AG09309 (cell line): ENCODE results near the gene ZNF784.

Source experiments
- DNase-seq: peaks from one replicate; pipeline ENCODE4 v3.0.0-alpha.2; 2010; ENCODE audit warnings: low read depth
- H3K4me3 ChIP-seq: 2 replicates; pipeline ENCODE4 v1.5.1; 2011; ENCODE audit warnings: mild to moderate bottlenecking, low read depth, low read length, moderate library complexity; ENCODE audit not compliant: control insufficient read depth
- CTCF ChIP-seq: IDR thresholded peaks from 2 replicates; pipeline ENCODE4 v1.5.1; 2011; ENCODE audit warnings: mild to moderate bottlenecking, low read depth, low read length, inconsistent platforms; ENCODE audit not compliant: insufficient read depth, control insufficient read depth; ENCODE audit errors: missing control alignments

ZNF784 gene

GRCh38 chr19:55669418-55670279 lies 45.3 kb upstream of the ZNF784 start:
- TF ChIP-seq CTCF, result no peak
- DNase-seq, result no peak
- no peak overlapping the region for H3K4me3 ChIP-seq

- H3K4me3 ChIP-seq, result no peak overlapping the region
- no peak for DNase-seq
- TF ChIP-seq CTCF, result no peak
Measured at GRCh38 chr19:55668603-55669348, 44.4 kb upstream of the ZNF784 start.

- no peak for DNase-seq
- no peak for TF ChIP-seq CTCF
- H3K4me3 ChIP-seq, result no peak overlapping the region
Measured at GRCh38 chr19:55667958-55668357, 43.6 kb upstream of the ZNF784 start.

- no peak for TF ChIP-seq CTCF
- no peak overlapping the region for H3K4me3 ChIP-seq
- no peak for DNase-seq
Measured at GRCh38 chr19:55667511-55667910, 43.1 kb upstream of the ZNF784 start.

- H3K4me3 ChIP-seq, result no peak overlapping the region
- TF ChIP-seq CTCF, result no peak
- DNase-seq, result no peak
Measured at GRCh38 chr19:55667006-55667381, 42.6 kb upstream of the ZNF784 start.

- no peak for DNase-seq
- no peak overlapping the region for H3K4me3 ChIP-seq
- no peak for TF ChIP-seq CTCF
Measured at GRCh38 chr19:55666343-55667005, 42.1 kb upstream of the ZNF784 start.
